K562 (cell line): ENCODE measurements around the gene CPLX1. TPM values are rescaled to one million over a fixed set of nuclear protein-coding genes. Genes with fewer than 3 reads are reported as not detected.

Experiments
- ATAC-seq: fragments of 200-7000 bp; cut with Tn5 transposase; 3 replicates; pipeline ENCODE4 v1.9.1; 2020; ENCODE audit warnings: moderate library complexity
- BruUV-seq: library from RNA; stranded (reverse); fragments of 400-500 nt; replicated peaks from 2 replicates; lab custom pipeline; 2021; lab: Mats Ljungman, UMichigan
- CTCF ChIA-PET: fragments of 300-600 bp; formaldehyde crosslinking; extraction: SDS; loops from one replicate; lab custom pipeline; 2021; ENCODE audit warnings: low intra/inter-chr PET ratio; lab: Yijun Ruan, JAX
- POLR2A ChIA-PET: fragments of 300-600, 350-650 bp; sonication (Branson Sonifier 250); formaldehyde crosslinking; extraction: SDS; loops from one replicate; lab custom pipeline; 2021; ENCODE audit warnings: antibody characterized with exemption, inconsistent platforms; lab: Yijun Ruan, JAX
- DNase-seq, 4 experiments: peaks; one replicate each; pipeline versions ENCODE4 v3.0.0 to v3.0.0-alpha.2; 2011 to 2018; ENCODE audit warnings: low spot score in 3 of 4, mixed read lengths in 3 of 4; ENCODE audit errors: extremely low read depth in 1 of 4
- FAIRE-seq: peaks from 2 replicates; lab custom pipeline; 2011; peaks lifted over from hg19 to GRCh38; lab: Jason Lieb, UNC
- H2AFZ ChIP-seq: 2 replicates; pipeline ENCODE4 v1.6.0; 2011; ENCODE audit warnings: low read depth, low read length, control low read depth, inconsistent platforms
- H3K27ac ChIP-seq: fragments of 200-600 bp; 3 replicates; pipeline ENCODE4 v1.8.0; 2011; ENCODE audit warnings: low read depth, mild to moderate bottlenecking, control low read depth, inconsistent platforms, low read length, moderate library complexity, mixed read lengths; ENCODE audit errors: extremely low read depth
- H3K27me3 ChIP-seq, 2 experiments: fragments of 300-600 bp in 1 of 2; 2 replicates in 1 of 2; 3 replicates in 1 of 2; pipeline versions ENCODE4 v1.6.0 to v1.8.0; 2011; ENCODE audit warnings: inconsistent platforms in 2 of 2, low read length in 2 of 2, mild to moderate bottlenecking in 1 of 2, mixed read lengths in 1 of 2, moderate library complexity in 1 of 2; ENCODE audit not compliant: control insufficient read depth in 2 of 2, insufficient read depth in 2 of 2
- H3K36me3 ChIP-seq: fragments of 300-600 bp; 3 replicates; pipeline ENCODE4 v1.8.0; 2011; ENCODE audit warnings: mild to moderate bottlenecking, low read length, inconsistent platforms; ENCODE audit not compliant: control insufficient read depth, insufficient read depth
- H3K4me1 ChIP-seq, 2 experiments: fragments of 200-600 bp in 1 of 2; replicated peaks in 1 of 2; 2 replicates in 1 of 2; 3 replicates in 1 of 2; pipeline versions ENCODE4 v1.5.1 to v1.8.0; 2011; ENCODE audit warnings: inconsistent platforms in 2 of 2, low read length in 2 of 2, mild to moderate bottlenecking in 1 of 2, mixed read lengths in 1 of 2, moderate library complexity in 1 of 2; ENCODE audit not compliant: control insufficient read depth in 2 of 2, insufficient read depth in 2 of 2
- H3K4me2 ChIP-seq: 2 replicates; pipeline ENCODE4 v1.6.1; 2011; ENCODE audit warnings: low read length, control low read depth, inconsistent platforms, mixed read lengths; ENCODE audit not compliant: insufficient read depth
- H3K4me3 ChIP-seq: fragments of 200-600 bp; sonication (generic), shearing (Covaris generic); 2 replicates; pipeline ENCODE4 v1.5.1; 2016; ENCODE audit warnings: control low read depth, inconsistent platforms
- H3K79me2 ChIP-seq: fragments of 200-600 bp; 3 replicates; pipeline ENCODE4 v1.8.0; 2011; ENCODE audit warnings: low read length, inconsistent platforms; ENCODE audit not compliant: control insufficient read depth, insufficient read depth
- H3K9ac ChIP-seq, 2 experiments: 2 replicates each; pipeline versions ENCODE4 v1.6.0 to v1.6.1; 2011; ENCODE audit warnings: low read depth in 2 of 2, low read length in 2 of 2, control low read depth in 1 of 2, inconsistent platforms in 1 of 2, mild to moderate bottlenecking in 1 of 2, mixed read lengths in 1 of 2; ENCODE audit not compliant: insufficient read depth in 1 of 2
- H3K9me1 ChIP-seq: one replicate; pipeline ENCODE4 v1.6.0; 2011; ENCODE audit warnings: inconsistent platforms, mild to moderate bottlenecking, low read length, moderate library complexity; ENCODE audit not compliant: control insufficient read depth, insufficient read depth
- H3K9me3 ChIP-seq: replicated peaks from 2 replicates; pipeline ENCODE4 v1.5.1; 2011; ENCODE audit warnings: low read depth, low read length, inconsistent platforms; ENCODE audit not compliant: control insufficient read depth, insufficient read depth
- H4K20me1 ChIP-seq: replicated peaks from 2 replicates; pipeline ENCODE4 v1.6.1; 2011; ENCODE audit warnings: low read length, inconsistent platforms, mixed read lengths; ENCODE audit not compliant: control insufficient read depth, insufficient read depth
- BACH1 ChIP-seq: fragments of 200-800 bp; sonication (Bioruptor generic); IDR thresholded peaks from 2 replicates; pipeline ENCODE4 v1.6.1; 2016; ENCODE audit warnings: missing genetic modification characterization, missing compliant biosample characterization
- CHCHD3 ChIP-seq: fragments of 250-450 bp; sonication (Bioruptor Pico); IDR thresholded peaks from 2 replicates; pipeline ENCODE4 v2.1.2; 2022; ENCODE audit warnings: mild to moderate bottlenecking
- CREB5 ChIP-seq: fragments of 250-450 bp; sonication (Bioruptor Pico); IDR thresholded peaks from 2 replicates; pipeline ENCODE4 v1.5.0; 2020; ENCODE audit warnings: mild to moderate bottlenecking
- POLR2AphosphoS2 ChIP-seq: IDR thresholded peaks from 2 replicates; pipeline ENCODE4 v1.6.1; 2012; ENCODE audit warnings: low read length, improper control_type of control experiment
- TRIM28 ChIP-seq: fragments of 450-650 bp; IDR thresholded peaks from 2 replicates; pipeline ENCODE4 v1.6.1; 2017
- ZFP1 ChIP-seq: fragments of 450-650 bp; formaldehyde crosslinking; IDR thresholded peaks from 2 replicates; pipeline ENCODE4 v1.4.0; 2020; ENCODE audit warnings: mild to moderate bottlenecking, mixed read lengths
- ZNF436 ChIP-seq: fragments of 250-450, 450-650 bp; sonication (Bioruptor Pico); formaldehyde crosslinking; IDR thresholded peaks from 2 replicates; pipeline ENCODE4 v1.7.0; 2020; ENCODE audit warnings: mild to moderate bottlenecking
- ZNF830 ChIP-seq: fragments of 250-450 bp; sonication (Bioruptor Pico); IDR thresholded peaks from 2 replicates; pipeline ENCODE4 v1.5.0; 2021; ENCODE audit warnings: mild to moderate bottlenecking
- WGBS: fragments of 100-300 bp; shearing (Covaris generic); methylation state at CpG from one replicate; pipeline ENCODE4 v1.1.6; 2016; ENCODE audit warnings: low coverage, mixed read lengths; ENCODE audit not compliant: insufficient coverage; ENCODE audit errors: missing lambda C conversion rate; 5-methylcytosine and 5-hydroxymethylcytosine counted together
- in situ Hi-C: fragments of 300-500 bp; cut with MboI; formaldehyde crosslinking; loops from 4 replicates; pipeline ENCODE4 v1.15.0; 2018; ENCODE audit warnings: inconsistent platforms, mixed read lengths
- intact Hi-C: fragments of 100-400 bp; cut with micrococcal nuclease; formaldehyde crosslinking; loops from 2 replicates; pipeline ENCODE4 v1.14.2; 2022
- polyA plus RNA-seq, 8 experiments: library from polyadenylated mRNA; depleted of rRNA in 4 of 8; stranded (reverse) in 5 of 8; unstranded in 3 of 8; fragments of >200 nt; fragmentation: Nextera tagmentation in 2 of 8; fragmentation: Illumina TruSeq in 1 of 8; extraction: Ambion mirVana in 2 of 8; extraction: Trizol in 1 of 8; gene quantifications; 2 replicates each; pipeline versions ENCODE4 v1.2.1 to v1.2.3, GENCODE V29; 2011 to 2014; ENCODE audit warnings: inconsistent platforms in 1 of 8, missing spikeins in 1 of 8
- total RNA-seq, 7 experiments: library from RNA; depleted of rRNA in 6 of 7; stranded (reverse); fragments of >200 nt in 6 of 7; fragmentation: Illumina TruSeq in 2 of 7; extraction: Trizol in 2 of 7; gene quantifications; 2 replicates each; pipeline versions ENCODE4 v1.2.1 to v1.2.3, GENCODE V29; 2011 to 2021; ENCODE audit warnings: low replicate concordance in 1 of 7

CPLX1 gene
- total and polyA plus RNA-seq, 9 of the 15 experiments (the other 6 are each of a cell fraction or from before 2014, with no cell fraction given), result 0.03 to 3.3 (median 0.17) TPM; not detected in 2

- no peak overlapping the region for H3K4me2 ChIP-seq
- TF ChIP-seq ZFP1 (no peak), BACH1 (tag) (no peak), ZNF436 (no peak), CHCHD3 (CRISPR knock-in tag) (no peak), ZNF830 (no peak), CREB5 (CRISPR knock-in tag) (no peak), TRIM28 (no peak), POLR2AphosphoS2 (no peak)
- TF ChIP-seq, all 486 proteins: peak for 0
- Histone ChIP-seq H4K20me1 (no peaks in the 10 kb centered on the region), H3K79me2 (no peaks in the 10 kb centered on the region), H3K27me3 (no peaks in the 10 kb centered on the region), H3K9ac (peak overlapping the region in 1 of 2 experiments; percentile 26; a peak in 1 of 4 replicates), H2AFZ (no peak overlapping the region), H3K36me3 (peaks cover 13% of the 10 kb centered on the region; the same call in 2 of the 3 replicates), H3K27ac (no peak overlapping the region), H3K9me3 (no peaks in the 10 kb centered on the region; the same call in 1 of the 2 replicates), H3K4me1 (peaks cover 0 to 21% of the 10 kb centered on the region in 2 experiments; a peak in 2 of 5 replicates), H3K9me1 (no peaks in the 10 kb centered on the region), H3K4me3 (no peak overlapping the region)
- intact Hi-C loops (no loop called here), in situ Hi-C loops (no loop called here)
- no peak for ATAC-seq
- no peak for DNase-seq
- no peak for FAIRE-seq
- ChIA-PET POLR2A (interaction anchor here (0.7 kb wide), 1 partner anchor 14 kb away, joined by 4 read pairs; no protein-coding TSS in a partner anchor), CTCF (no interaction called here)
- no TSS peak for BruUV-seq
- WGBS, result 87% methylated on average over 5 of the region's 10 CpGs
Measured at GRCh38 chr4:844752-845232, 18.9 kb upstream of the CPLX1 start.
